WTC11 (cell line): ENCODE results near the gene ADCY3. TPM values are rescaled to one million over a fixed set of nuclear protein-coding genes. Genes with fewer than 3 reads are reported as not detected.

Experiments used
- ATAC-seq: fragments of 200-7000 bp; cut with Tn5 transposase; 2 replicates; pipeline ENCODE4 v1.10.0; 2021; ENCODE audit warnings: mild to moderate bottlenecking, moderate library complexity
- CTCF ChIA-PET: fragments of 300-600 bp; sonication (Branson Sonifier 250); formaldehyde crosslinking; loops from one replicate; lab custom pipeline; 2021; ENCODE audit warnings: antibody characterized with exemption; lab: Charles Lee
- POLR2A ChIA-PET: fragments of 350-600 bp; sonication (Branson Sonifier 250); formaldehyde crosslinking; loops from one replicate; lab custom pipeline; 2021; ENCODE audit warnings: antibody characterized with exemption; lab: Charles Lee
- DNase-seq: peaks from one replicate; pipeline ENCODE4 v3.0.0; 2021; ENCODE audit warnings: low spot score
- H3K27ac Mint-ChIP-seq: 2 replicates; pipeline ENCODE4 v1.8.0; 2021; ENCODE audit warnings: mixed read lengths
- H3K27me3 Mint-ChIP-seq: 2 replicates; pipeline ENCODE4 v1.8.0; 2021; ENCODE audit warnings: low read depth, mild to moderate bottlenecking, moderate library complexity, mixed read lengths
- H3K36me3 Mint-ChIP-seq: 2 replicates; pipeline ENCODE4 v1.8.0; 2021; ENCODE audit warnings: mixed read lengths
- H3K4me1 Mint-ChIP-seq: 2 replicates; pipeline ENCODE4 v1.8.0; 2022; ENCODE audit warnings: mixed read lengths
- H3K4me3 Mint-ChIP-seq: 2 replicates; pipeline ENCODE4 v1.8.0; 2021; ENCODE audit warnings: mild to moderate bottlenecking, moderate library complexity, mixed read lengths
- H3K9me3 Mint-ChIP-seq: 2 replicates; pipeline ENCODE4 v1.8.0; 2021; ENCODE audit warnings: mixed read lengths
- AFF4 ChIP-seq: sonication (generic); formaldehyde crosslinking; IDR thresholded peaks from 2 replicates; pipeline ENCODE4 v1.8.1; 2023; ENCODE audit warnings: mild to moderate bottlenecking, missing genetic modification reagents, borderline replicate concordance
- ARID4B ChIP-seq: sonication (generic); formaldehyde crosslinking; IDR thresholded peaks from 2 replicates; pipeline ENCODE4 v1.8.0; 2023; ENCODE audit warnings: missing genetic modification reagents, mild to moderate bottlenecking, borderline replicate concordance
- ATF1 ChIP-seq: sonication (generic); formaldehyde crosslinking; IDR thresholded peaks from 2 replicates; pipeline ENCODE4 v1.8.1; 2023; ENCODE audit warnings: mild to moderate bottlenecking, moderate library complexity, missing genetic modification reagents
- CREB1 ChIP-seq: sonication (generic); formaldehyde crosslinking; IDR thresholded peaks from 2 replicates; pipeline ENCODE4 v1.8.0; 2023; ENCODE audit warnings: mild to moderate bottlenecking, missing genetic modification reagents
- ETV6 ChIP-seq: sonication (generic); formaldehyde crosslinking; IDR thresholded peaks from 2 replicates; pipeline ENCODE4 v1.8.1; 2022; ENCODE audit warnings: mild to moderate bottlenecking, missing genetic modification reagents
- FOXJ3 ChIP-seq: sonication (generic); formaldehyde crosslinking; IDR thresholded peaks from 2 replicates; pipeline ENCODE4 v1.9.0; 2021; ENCODE audit warnings: missing genetic modification reagents, mild to moderate bottlenecking, borderline replicate concordance
- GABPB1 ChIP-seq: sonication (generic); formaldehyde crosslinking; IDR thresholded peaks from 2 replicates; pipeline ENCODE4 v1.8.1; 2023; ENCODE audit warnings: mild to moderate bottlenecking, missing genetic modification reagents
- HMGA2 ChIP-seq: fragments of 250-450 bp; sonication (Bioruptor Pico); IDR thresholded peaks from 2 replicates; pipeline ENCODE4 v1.4.0; 2021; ENCODE audit warnings: mild to moderate bottlenecking, moderate library complexity
- JUN ChIP-seq: sonication (generic); formaldehyde crosslinking; IDR thresholded peaks from 2 replicates; pipeline ENCODE4 v1.8.0; 2023; ENCODE audit warnings: mild to moderate bottlenecking, missing genetic modification reagents
- MXD4 ChIP-seq: fragments of 250-450 bp; sonication (Bioruptor Pico); IDR thresholded peaks from 2 replicates; pipeline ENCODE4 v1.8.0; 2021; ENCODE audit warnings: mild to moderate bottlenecking, moderate library complexity, borderline replicate concordance
- SOX15 ChIP-seq: fragments of 250-450 bp; sonication (Bioruptor Pico); IDR thresholded peaks from 2 replicates; pipeline ENCODE4 v1.9.0; 2021; ENCODE audit warnings: mild to moderate bottlenecking
- TEAD1 ChIP-seq: sonication (generic); formaldehyde crosslinking; IDR thresholded peaks from 2 replicates; pipeline ENCODE4 v1.8.0; 2022; ENCODE audit warnings: mild to moderate bottlenecking, missing genetic modification reagents
- TP53 ChIP-seq: sonication (generic); formaldehyde crosslinking; IDR thresholded peaks from 2 replicates; pipeline ENCODE4 v1.8.1; 2023; ENCODE audit warnings: mild to moderate bottlenecking, missing genetic modification reagents
- ZNF232 ChIP-seq: sonication (generic); formaldehyde crosslinking; IDR thresholded peaks from 2 replicates; pipeline ENCODE4 v1.8.0; 2022; ENCODE audit warnings: mild to moderate bottlenecking, missing genetic modification reagents
- ZNF263 ChIP-seq: sonication (generic); formaldehyde crosslinking; IDR thresholded peaks from 2 replicates; pipeline ENCODE4 v1.8.1; 2022; ENCODE audit warnings: low read depth, mild to moderate bottlenecking, moderate library complexity, missing genetic modification reagents
- ZNF532 ChIP-seq: fragments of 250-450 bp; sonication (Bioruptor Pico); IDR thresholded peaks from 2 replicates; pipeline ENCODE4 v1.9.0; 2021; ENCODE audit warnings: mild to moderate bottlenecking, borderline replicate concordance
- total RNA-seq: library from RNA; stranded (reverse); gene quantifications from 3 replicates; pipeline ENCODE4 v1.2.3, GENCODE V29; 2021
- TF ChIP-seq, protein P1 (sequence below): sonication (generic); formaldehyde crosslinking; IDR thresholded peaks from 2 replicates; pipeline ENCODE4 v1.8.1; 2023; ENCODE audit warnings: mild to moderate bottlenecking, missing genetic modification reagents, moderate library complexity
- TF ChIP-seq, protein P2 (sequence below): fragments of 250-450 bp; sonication (Bioruptor Pico); IDR thresholded peaks from 2 replicates; pipeline ENCODE4 v1.8.0; 2021; ENCODE audit warnings: mild to moderate bottlenecking
- TF ChIP-seq, protein P3 (sequence below): sonication (generic); formaldehyde crosslinking; IDR thresholded peaks from 2 replicates; pipeline ENCODE4 v1.8.1; 2022; ENCODE audit warnings: missing genetic modification reagents, borderline replicate concordance

The ADCY3 gene
- total RNA-seq, 1 experiment from 2014 or later = 37.1 TPM

- no peaks in the 10 kb centered on the region for H3K9me3 Mint-ChIP-seq
- ChIA-PET POLR2A (interaction anchor here (0.5 to 0.6 kb wide), 2 partner anchors 77 to 385 kb away, joined by 4 to 6 read pairs; no protein-coding TSS in a partner anchor), CTCF (no interaction called here)
- 0 out of 2 replicates have a peak overlapping the region, but pooled peaks have one; percentile 20 for H3K27ac Mint-ChIP-seq
- no peak overlapping the region for H3K4me3 Mint-ChIP-seq
- DNase-seq = no peak
- H3K27me3 Mint-ChIP-seq = no peaks in the 10 kb centered on the region
- H3K4me1 Mint-ChIP-seq = peaks cover 18% of the 10 kb centered on the region
- ATAC-seq = no peak
- peaks cover 33% of the 10 kb centered on the region for H3K36me3 Mint-ChIP-seq
- TF ChIP-seq AFF4 (CRISPR knock-in tag) = no peak
- no peak for TF ChIP-seq FOXJ3 (CRISPR knock-in tag)
- TF ChIP-seq JUN (CRISPR knock-in tag) = no peak
- TF ChIP-seq SOX15 (CRISPR knock-in tag) = no peak
- no peak for TF ChIP-seq HMGA2 (CRISPR knock-in tag)
- no peak for TF ChIP-seq ETV6 (CRISPR knock-in tag)
- TF ChIP-seq, protein P1, sequence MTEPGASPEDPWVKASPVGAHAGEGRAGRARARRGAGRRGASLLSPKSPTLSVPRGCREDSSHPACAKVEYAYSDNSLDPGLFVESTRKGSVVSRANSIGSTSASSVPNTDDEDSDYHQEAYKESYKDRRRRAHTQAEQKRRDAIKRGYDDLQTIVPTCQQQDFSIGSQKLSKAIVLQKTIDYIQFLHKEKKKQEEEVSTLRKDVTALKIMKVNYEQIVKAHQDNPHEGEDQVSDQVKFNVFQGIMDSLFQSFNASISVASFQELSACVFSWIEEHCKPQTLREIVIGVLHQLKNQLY = no peak
- TF ChIP-seq ZNF532 (CRISPR knock-in tag) = no peak
- no peak for TF ChIP-seq CREB1
- TF ChIP-seq ARID4B (CRISPR knock-in tag) = no peak
- no peak for TF ChIP-seq ZNF263 (CRISPR knock-in tag)
- TF ChIP-seq TP53 = no peak
- no peak for TF ChIP-seq ATF1 (CRISPR knock-in tag)
- TF ChIP-seq ZNF232 (CRISPR knock-in tag) = no peak
- TF ChIP-seq GABPB1 (CRISPR knock-in tag) = no peak
- TF ChIP-seq MXD4 (CRISPR knock-in tag) = no peak
- TF ChIP-seq, protein P2, sequence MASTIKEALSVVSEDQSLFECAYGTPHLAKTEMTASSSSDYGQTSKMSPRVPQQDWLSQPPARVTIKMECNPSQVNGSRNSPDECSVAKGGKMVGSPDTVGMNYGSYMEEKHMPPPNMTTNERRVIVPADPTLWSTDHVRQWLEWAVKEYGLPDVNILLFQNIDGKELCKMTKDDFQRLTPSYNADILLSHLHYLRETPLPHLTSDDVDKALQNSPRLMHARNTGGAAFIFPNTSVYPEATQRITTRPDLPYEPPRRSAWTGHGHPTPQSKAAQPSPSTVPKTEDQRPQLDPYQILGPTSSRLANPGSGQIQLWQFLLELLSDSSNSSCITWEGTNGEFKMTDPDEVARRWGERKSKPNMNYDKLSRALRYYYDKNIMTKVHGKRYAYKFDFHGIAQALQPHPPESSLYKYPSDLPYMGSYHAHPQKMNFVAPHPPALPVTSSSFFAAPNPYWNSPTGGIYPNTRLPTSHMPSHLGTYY = no peak
- no peak for TF ChIP-seq TEAD1 (CRISPR knock-in tag)
- TF ChIP-seq, protein P3, sequence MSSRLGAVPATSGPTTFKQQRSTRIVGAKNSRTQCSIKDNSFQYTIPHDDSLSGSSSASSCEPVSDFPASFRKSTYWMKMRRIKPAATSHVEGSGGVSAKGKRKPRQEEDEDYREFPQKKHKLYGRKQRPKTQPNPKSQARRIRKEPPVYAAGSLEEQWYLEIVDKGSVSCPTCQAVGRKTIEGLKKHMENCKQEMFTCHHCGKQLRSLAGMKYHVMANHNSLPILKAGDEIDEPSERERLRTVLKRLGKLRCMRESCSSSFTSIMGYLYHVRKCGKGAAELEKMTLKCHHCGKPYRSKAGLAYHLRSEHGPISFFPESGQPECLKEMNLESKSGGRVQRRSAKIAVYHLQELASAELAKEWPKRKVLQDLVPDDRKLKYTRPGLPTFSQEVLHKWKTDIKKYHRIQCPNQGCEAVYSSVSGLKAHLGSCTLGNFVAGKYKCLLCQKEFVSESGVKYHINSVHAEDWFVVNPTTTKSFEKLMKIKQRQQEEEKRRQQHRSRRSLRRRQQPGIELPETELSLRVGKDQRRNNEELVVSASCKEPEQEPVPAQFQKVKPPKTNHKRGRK (CRISPR knock-in tag) = no peak
Observed at GRCh38 chr2:24834733-24835395, 85.2 kb downstream of the ADCY3 start.
